ENCODE data around the gene SV2A.
A peak's percentile ranks its signal among the peaks of the same experiment; 100 is the strongest.
"Not testable (repeated sequence)": the region's sequence is repeated elsewhere in the genome, so short reads cannot be mapped to it uniquely, and the experiment has no call there.

SV2A gene

DNA sequence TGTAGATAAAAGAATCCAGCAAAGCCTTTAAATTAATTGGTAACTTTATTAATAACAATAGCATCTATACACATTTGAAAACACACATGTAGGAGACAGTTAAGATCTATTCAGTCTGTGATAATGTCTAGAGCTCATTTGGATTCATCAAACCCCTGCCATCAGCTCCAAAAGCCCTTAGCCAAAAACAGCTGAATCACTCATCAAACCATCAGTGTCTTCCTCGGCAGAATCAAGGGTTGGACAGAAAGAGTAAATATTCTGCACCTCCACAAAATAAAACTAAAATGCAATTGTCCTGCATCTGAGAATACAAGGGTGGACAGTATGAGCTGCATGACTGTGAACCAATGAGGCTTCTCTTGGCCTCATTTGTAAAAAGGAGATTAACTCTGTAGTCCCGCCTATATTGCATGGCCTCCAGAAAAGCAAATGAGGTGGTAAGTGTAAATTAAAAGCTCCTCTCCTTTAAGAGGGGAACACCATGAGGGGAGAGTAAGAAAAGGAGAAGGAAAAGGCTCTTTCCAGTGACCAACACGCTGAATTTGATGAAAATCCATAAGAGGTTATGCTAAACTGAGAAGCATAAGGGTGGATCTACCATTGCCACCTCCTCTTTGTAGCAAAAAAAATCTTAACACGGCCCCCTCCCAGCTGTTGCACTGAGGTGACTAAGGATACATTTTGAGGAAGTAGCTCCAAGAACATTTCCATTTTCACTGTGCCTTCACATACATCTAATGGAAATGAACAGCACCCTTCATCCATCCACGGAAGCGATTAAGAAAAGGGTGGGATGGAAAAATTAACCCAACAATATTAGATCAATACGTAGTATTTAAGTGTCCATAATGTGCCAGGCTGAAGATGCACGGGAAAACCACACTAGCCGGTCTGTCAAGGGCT is 33.0 kb downstream of the SV2A start:
- DNase-seq (ENCODE audit: insufficient read length, low spot score) (no peak), FAIRE-seq (no peak)
- TF ChIP-seq SPI1 (IDR thresholded peaks at IDR 0.05; ENCODE audit: low read depth, low read length): peak; percentile 56
- TF ChIP-seq POLR2AphosphoS5 (IDR thresholded peaks at IDR 0.05; ENCODE audit: low read depth, low read length): no peak
- TF ChIP-seq POU2F2 (IDR thresholded peaks at IDR 0.05; ENCODE audit: low read depth, low read length): no peak

DNA sequence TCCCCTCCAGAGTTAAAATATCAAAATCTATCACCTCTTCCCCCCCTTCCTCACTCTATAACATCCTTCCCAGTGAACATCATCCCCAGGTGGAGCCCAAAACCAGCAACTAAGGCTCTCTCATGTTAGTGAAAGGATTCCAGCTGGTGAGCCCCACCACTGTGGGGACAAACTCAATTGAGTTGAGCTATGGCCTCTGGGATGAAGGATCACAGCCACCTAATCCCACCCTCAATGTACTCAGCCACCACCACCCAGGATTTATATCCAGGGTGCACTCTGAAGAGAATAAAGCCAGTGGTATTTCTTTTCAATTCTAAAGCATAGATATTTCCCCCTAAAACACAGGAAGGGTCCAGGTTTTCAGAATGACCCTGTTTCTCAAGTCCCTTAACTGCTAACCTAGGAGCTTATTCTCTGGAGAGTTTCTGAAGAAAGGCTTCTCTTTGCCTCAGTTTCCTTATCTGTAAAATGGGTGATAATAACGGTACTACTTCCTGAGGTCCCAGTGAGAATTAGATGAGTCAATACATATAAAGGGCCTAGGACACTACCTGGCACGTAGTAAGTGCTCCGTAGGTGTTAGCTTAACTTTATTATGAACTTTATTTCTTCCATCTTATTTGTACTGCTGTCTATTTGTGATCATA is 33.9 kb downstream of the SV2A start:
- no peak for DNase-seq (ENCODE audit: insufficient read length, low spot score)
- TF ChIP-seq TAF1 (IDR thresholded peaks at IDR 0.05; ENCODE audit: low read depth, low read length) (no peak), POU2F2 (IDR thresholded peaks at IDR 0.05; ENCODE audit: low read depth, low read length) (no peak), POLR2AphosphoS5 (IDR thresholded peaks at IDR 0.05; ENCODE audit: low read depth, low read length) (no peak), SPI1 (IDR thresholded peaks at IDR 0.05; ENCODE audit: low read depth, low read length) (no peak), POLR2A (IDR thresholded peaks at IDR 0.05; ENCODE audit: low read depth, low read length) (no peak), PAX5 (IDR thresholded peaks at IDR 0.05; ENCODE audit: insufficient read depth, low read length, severe bottlenecking) (no peak)
- FAIRE-seq: no peak

DNA sequence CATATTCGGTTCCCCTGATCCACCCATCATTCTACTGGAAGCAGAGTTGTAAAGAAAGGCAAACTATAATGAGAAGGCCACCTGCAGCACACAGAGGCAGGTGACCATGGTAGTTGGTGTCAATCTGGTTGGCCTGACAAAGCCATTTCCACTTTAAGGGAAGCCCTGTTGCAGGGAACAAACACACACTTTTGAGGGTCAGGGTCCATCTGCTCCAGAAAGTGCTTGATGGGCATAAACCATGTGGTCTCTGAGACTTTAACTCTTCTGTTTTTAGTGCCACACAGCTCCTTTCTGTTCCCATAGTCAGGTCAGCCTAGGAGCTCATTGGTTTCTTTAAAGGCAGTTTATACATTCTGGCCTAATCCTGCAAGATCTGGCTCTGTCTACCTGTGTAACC is 35.8 kb downstream of the SV2A start:
- TF ChIP-seq PAX5 (IDR thresholded peaks at IDR 0.05; ENCODE audit: insufficient read depth, low read length, severe bottlenecking) (no peak), POLR2AphosphoS5 (IDR thresholded peaks at IDR 0.05; ENCODE audit: low read depth, low read length) (no peak), TAF1 (IDR thresholded peaks at IDR 0.05; ENCODE audit: low read depth, low read length) (no peak), POU2F2 (IDR thresholded peaks at IDR 0.05; ENCODE audit: low read depth, low read length) (no peak), SPI1 (IDR thresholded peaks at IDR 0.05; ENCODE audit: low read depth, low read length) (no peak), POLR2A (IDR thresholded peaks at IDR 0.05; ENCODE audit: low read depth, low read length) (no peak)
- no peak for DNase-seq (ENCODE audit: insufficient read length, low spot score)
- no peak for FAIRE-seq

DNA sequence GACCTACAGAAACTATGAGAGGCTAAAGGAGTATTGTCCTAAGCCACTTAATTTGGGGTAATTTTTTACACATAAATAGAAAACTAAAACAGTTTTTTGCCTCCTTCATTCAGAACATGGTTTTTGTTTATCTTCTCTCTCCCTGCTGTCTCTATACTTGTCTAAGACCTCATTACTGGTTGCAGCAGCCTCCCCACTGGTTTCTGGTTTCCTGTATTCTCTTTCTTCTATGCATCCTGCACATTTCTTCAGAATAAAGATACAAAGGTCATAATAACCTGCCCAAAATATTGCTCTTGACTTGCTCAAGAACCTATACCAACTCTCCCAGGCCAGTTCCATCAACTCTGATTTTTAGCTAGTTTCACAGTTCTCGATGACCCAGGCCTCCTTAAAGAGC is 38.1 kb downstream of the SV2A start:
- DNase-seq (ENCODE audit: insufficient read length, low spot score) (no peak), FAIRE-seq (no peak)
- TF ChIP-seq POLR2AphosphoS5 (IDR thresholded peaks at IDR 0.05; ENCODE audit: low read depth, low read length): no peak
- TF ChIP-seq TAF1 (IDR thresholded peaks at IDR 0.05; ENCODE audit: low read depth, low read length): no peak
- TF ChIP-seq POLR2A (IDR thresholded peaks at IDR 0.05; ENCODE audit: low read depth, low read length): no peak
- no peak for TF ChIP-seq SPI1 (IDR thresholded peaks at IDR 0.05; ENCODE audit: low read depth, low read length)
- TF ChIP-seq POU2F2 (IDR thresholded peaks at IDR 0.05; ENCODE audit: low read depth, low read length): no peak

DNA sequence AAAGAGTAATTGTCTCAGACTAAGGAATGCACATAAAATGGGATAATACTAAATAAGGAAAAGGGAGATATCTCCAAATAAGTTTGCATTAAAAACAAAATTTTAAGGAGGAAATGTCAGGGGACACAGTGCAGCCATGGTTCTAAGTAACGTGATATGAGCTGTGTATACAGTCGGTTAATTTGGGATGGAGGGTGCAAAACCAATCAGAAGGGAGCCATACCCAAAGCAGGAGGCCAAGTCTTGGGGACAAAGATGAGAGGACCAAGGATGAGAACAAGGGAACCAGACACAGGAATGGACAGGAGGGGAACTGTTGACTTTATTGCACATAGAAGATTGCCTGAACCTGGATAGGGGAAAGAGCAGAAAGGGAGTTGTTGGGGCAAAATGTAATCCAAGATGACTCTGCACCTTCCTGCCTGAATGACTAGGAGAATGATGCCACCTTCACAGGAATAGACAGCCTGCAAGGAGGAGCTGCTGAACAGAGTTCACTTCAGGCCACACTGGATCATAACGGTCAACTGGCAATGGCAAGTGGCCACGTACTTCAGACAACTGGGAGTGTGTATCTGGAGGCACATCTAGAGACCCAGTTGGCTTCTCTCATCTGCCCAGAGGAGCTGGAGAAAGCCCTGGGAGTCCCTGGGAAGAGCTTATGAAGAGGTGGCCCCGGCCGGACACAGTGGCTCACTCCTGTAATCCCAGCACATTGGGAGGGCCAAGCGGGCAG is 40.3 kb downstream of the SV2A start:
- no peak for FAIRE-seq
- DNase-seq (ENCODE audit: insufficient read length, low spot score): no peak
- TF ChIP-seq PAX5 (IDR thresholded peaks at IDR 0.05; ENCODE audit: insufficient read depth, low read length, severe bottlenecking): no peak
- no peak for TF ChIP-seq POLR2AphosphoS5 (IDR thresholded peaks at IDR 0.05; ENCODE audit: low read depth, low read length)
- no peak for TF ChIP-seq POLR2A (IDR thresholded peaks at IDR 0.05; ENCODE audit: low read depth, low read length)
- TF ChIP-seq TAF1 (IDR thresholded peaks at IDR 0.05; ENCODE audit: low read depth, low read length): no peak
- TF ChIP-seq POU2F2 (IDR thresholded peaks at IDR 0.05; ENCODE audit: low read depth, low read length): no peak
- no peak for TF ChIP-seq SPI1 (IDR thresholded peaks at IDR 0.05; ENCODE audit: low read depth, low read length)

DNA sequence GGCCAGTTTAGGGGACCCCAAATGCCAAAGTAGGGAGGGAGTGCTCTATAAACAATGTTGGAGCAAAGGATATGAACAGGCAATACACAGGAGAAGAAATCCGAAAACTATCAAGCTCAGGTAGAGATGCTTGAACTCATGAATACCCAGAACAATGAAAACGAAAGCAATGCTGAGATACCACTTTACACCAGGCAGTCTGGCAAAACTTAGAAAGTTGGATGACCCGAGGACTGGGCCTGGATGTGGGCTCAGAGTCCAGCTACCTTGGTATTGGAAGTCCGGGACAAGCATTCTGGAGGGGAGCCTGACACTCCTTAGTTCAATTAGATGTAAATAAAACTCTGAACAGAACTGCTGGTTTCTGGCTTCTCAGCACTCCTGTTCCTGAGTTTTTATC is 44.6 kb downstream of the SV2A start:
- FAIRE-seq; DNase-seq (ENCODE audit: insufficient read length, low spot score): not testable (repeated sequence)

DNA sequence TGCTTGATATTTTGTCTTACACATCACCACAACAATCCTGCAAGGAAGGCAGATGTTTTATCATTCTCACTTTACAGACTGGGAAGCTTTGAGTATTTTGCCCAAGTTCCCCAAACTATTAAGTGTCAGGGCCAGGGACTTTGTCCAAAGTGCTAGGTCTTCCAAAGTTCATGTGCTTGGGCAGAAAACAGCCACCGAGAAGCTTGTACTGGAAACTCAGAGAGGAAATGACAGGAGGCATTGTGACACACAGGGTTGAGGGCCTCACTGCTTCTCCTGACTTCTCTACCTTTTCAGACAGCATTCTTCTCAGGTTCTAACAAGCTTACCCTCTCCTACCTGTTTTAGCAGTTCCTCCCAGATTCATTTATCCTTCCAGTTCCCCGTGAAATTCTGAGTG is 50.8 kb downstream of the SV2A start:
- FAIRE-seq; DNase-seq (ENCODE audit: insufficient read length, low spot score): not testable (repeated sequence)

DNA sequence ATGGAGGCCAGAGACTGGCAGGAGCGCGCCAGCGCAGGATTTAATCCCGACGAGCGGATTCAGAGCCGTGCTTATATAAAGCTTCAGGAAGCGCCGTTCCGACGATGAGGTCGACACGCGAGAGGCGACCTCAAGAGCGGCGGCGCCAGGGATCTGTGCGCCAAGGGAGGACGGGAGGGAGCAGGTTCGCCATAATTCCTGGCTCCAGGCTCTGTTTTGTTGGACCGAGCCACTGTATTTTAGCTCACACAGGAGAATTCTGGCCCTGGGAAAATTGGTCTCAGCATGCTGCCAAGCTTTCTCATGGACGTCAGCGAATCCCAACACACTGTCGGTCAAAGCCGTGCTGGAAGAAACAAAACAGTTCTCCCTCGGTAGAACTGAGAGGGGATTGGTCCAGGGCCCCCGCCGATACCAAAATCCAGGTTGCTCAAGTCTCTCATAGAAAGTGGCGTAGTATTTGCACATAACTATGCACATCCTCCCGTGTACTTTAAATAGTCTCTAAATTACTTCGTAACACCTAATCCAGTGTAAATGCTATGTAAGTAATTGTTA is 56.1 kb downstream of the SV2A start:
- DNase-seq (ENCODE audit: insufficient read length, low spot score): not testable (repeated sequence)
- FAIRE-seq: peak; percentile 13

DNA sequence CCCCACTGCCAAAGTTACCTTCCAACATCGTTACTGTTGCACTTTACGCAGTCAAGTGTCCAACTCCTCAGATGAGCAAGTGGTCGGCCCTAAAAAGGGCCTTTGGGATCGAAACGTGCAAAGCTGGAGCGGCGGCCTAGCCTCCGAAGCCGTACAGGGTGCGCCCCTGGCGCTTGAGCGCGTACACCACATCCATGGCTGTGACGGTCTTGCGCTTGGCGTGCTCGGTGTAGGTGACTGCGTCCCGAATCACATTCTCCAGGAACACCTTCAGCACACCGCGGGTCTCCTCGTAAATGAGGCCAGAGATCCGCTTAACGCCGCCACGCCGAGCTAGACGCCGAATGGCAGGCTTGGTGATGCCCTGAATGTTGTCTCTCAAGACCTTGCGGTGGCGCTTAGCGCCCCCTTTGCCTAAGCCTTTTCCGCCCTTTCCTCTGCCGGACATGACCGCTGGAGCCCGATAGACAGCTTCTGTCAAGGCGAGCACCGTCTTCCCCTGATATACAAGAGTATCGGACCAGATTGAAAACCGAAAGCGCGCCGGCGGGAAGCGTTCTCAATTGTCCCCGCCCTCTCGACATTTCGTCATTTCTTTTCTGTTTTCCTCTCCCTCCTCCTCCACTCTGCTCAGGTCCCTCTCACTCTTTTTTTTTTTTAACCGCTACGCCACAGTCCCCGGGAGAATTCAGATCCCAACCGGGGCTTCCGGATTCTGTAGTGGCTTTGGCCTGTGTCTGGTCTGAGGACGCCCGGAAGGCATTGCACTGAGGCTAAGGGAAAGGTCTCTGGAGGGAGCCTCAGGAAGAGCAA is 56.8 kb downstream of the SV2A start:
- DNase-seq (ENCODE audit: insufficient read length, low spot score); FAIRE-seq: not testable (repeated sequence)

DNA sequence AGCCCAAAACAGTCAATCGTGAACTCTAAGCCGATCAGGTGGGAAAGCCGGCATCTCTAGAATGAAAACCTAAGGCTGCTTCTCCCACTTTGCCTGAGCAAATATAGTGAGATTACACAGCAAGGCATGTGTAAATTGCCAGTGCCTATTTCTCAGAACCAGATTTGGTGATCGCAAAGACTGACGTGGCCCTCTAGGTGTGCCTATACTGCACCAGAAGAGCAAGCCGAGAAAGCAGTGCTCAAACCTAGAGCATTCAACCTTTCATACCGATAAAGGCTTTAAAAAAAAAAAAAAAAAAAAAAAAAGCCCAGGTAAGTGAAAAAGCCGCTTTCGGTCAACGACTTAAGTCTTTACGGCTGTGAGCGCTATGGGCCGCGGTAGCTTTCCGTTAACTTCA is 57.4 kb downstream of the SV2A start:
- not testable (repeated sequence) for FAIRE-seq; DNase-seq (ENCODE audit: insufficient read length, low spot score)

Measured in GM12891 (cell line).